Astrocyte (in vitro differentiated cells and primary cell): ENCODE results near the gene AGT. TPM values are rescaled to one million over a fixed set of nuclear protein-coding genes. Genes with fewer than 3 reads are reported as not detected.

Experiments
- DNase-seq: peaks from one replicate; pipeline ENCODE4 v3.0.0-alpha.2; 2010; ENCODE audit warnings: low read depth
- FAIRE-seq: peaks from 2 replicates; lab custom pipeline; 2011; peaks lifted over from hg19 to GRCh38; lab: Jason Lieb, UNC
- H2AFZ ChIP-seq: 2 replicates; pipeline ENCODE4 v1.6.0; 2012; ENCODE audit warnings: low read depth, low read length, inconsistent platforms
- H3K27ac ChIP-seq: 2 replicates; pipeline ENCODE4 v1.5.1; 2011; ENCODE audit warnings: low read depth, low read length, inconsistent platforms
- H3K27me3 ChIP-seq: 2 replicates; pipeline ENCODE4 v1.6.0; 2011; ENCODE audit warnings: low read length, inconsistent platforms; ENCODE audit not compliant: insufficient read depth
- H3K36me3 ChIP-seq: 2 replicates; pipeline ENCODE4 v1.5.1; 2011; ENCODE audit warnings: low read length, inconsistent platforms; ENCODE audit not compliant: insufficient read depth
- H3K4me1 ChIP-seq: 2 replicates; pipeline ENCODE4 v1.5.1; 2011; ENCODE audit warnings: low read length, inconsistent platforms; ENCODE audit not compliant: insufficient read depth
- H3K4me2 ChIP-seq: 2 replicates; pipeline ENCODE4 v1.6.0; 2012; ENCODE audit warnings: low read length, inconsistent platforms
- H3K4me3 ChIP-seq: 2 replicates; pipeline ENCODE4 v1.5.1; 2011; ENCODE audit warnings: low read depth, mild to moderate bottlenecking, low read length, inconsistent platforms; ENCODE audit not compliant: insufficient read depth
- H3K79me2 ChIP-seq: 2 replicates; pipeline ENCODE4 v1.6.0; 2012; ENCODE audit warnings: mild to moderate bottlenecking, low read length, inconsistent platforms; ENCODE audit not compliant: insufficient read depth
- H3K9ac ChIP-seq: 2 replicates; pipeline ENCODE4 v1.6.0; 2012; ENCODE audit warnings: mild to moderate bottlenecking, low read length, inconsistent platforms
- H3K9me3 ChIP-seq: 2 replicates; pipeline ENCODE4 v1.5.1; 2012; ENCODE audit warnings: low read depth, mild to moderate bottlenecking, low read length, inconsistent platforms; ENCODE audit not compliant: insufficient read depth
- H4K20me1 ChIP-seq: 2 replicates; pipeline ENCODE4 v1.6.0; 2012; ENCODE audit warnings: low read length, inconsistent platforms; ENCODE audit not compliant: insufficient read depth
- H3K27ac Mint-ChIP-seq: one replicate; pipeline ENCODE4 v1.8.0; 2021; ENCODE audit warnings: mild to moderate bottlenecking, mixed read lengths; ENCODE audit not compliant: unreplicated experiment
- H3K27me3 Mint-ChIP-seq: one replicate; pipeline ENCODE4 v1.8.0; 2021; ENCODE audit warnings: low read depth, mixed read lengths; ENCODE audit not compliant: unreplicated experiment
- H3K36me3 Mint-ChIP-seq: one replicate; pipeline ENCODE4 v1.8.0; 2021; ENCODE audit warnings: low read depth, mixed read lengths; ENCODE audit not compliant: unreplicated experiment
- H3K4me1 Mint-ChIP-seq: one replicate; pipeline ENCODE4 v1.8.0; 2021; ENCODE audit warnings: low read depth, mixed read lengths; ENCODE audit not compliant: unreplicated experiment
- H3K4me3 Mint-ChIP-seq: one replicate; pipeline ENCODE4 v1.8.0; 2021; ENCODE audit warnings: mild to moderate bottlenecking, moderate library complexity, mixed read lengths; ENCODE audit not compliant: unreplicated experiment
- H3K9me3 Mint-ChIP-seq: one replicate; pipeline ENCODE4 v1.8.0; 2021; ENCODE audit warnings: mild to moderate bottlenecking, mixed read lengths; ENCODE audit not compliant: unreplicated experiment
- CTCF ChIP-seq: IDR thresholded peaks from 2 replicates; pipeline ENCODE4 v1.5.1; 2011; ENCODE audit warnings: low read depth, mild to moderate bottlenecking, inconsistent platforms, low read length, moderate library complexity; ENCODE audit not compliant: insufficient read depth
- EZH2 ChIP-seq: IDR thresholded peaks from 2 replicates; pipeline ENCODE4 v1.6.1; 2012; ENCODE audit warnings: mild to moderate bottlenecking, low read length, inconsistent platforms; ENCODE audit not compliant: insufficient read depth
- total RNA-seq: library from RNA; stranded (reverse); gene quantifications from 2 replicates; pipeline ENCODE4 v1.2.1, GENCODE V29; 2021

The AGT gene
- total RNA-seq, 1 donor from 2014 or later, result 1.2 TPM

GRCh38 chr1:230705289-230706019, 8.5 kb downstream of the AGT start:
- TF ChIP-seq CTCF (no peak), EZH2 (no peak)
- DNase-seq, result no peak
- no peaks in the 10 kb centered on the region for H3K36me3 ChIP-seq
- H3K4me2 ChIP-seq, result no peak overlapping the region
- H3K4me3 Mint-ChIP-seq, result no peak overlapping the region
- H3K27ac ChIP-seq, result no peak overlapping the region
- H3K36me3 Mint-ChIP-seq, result peaks cover 2% of the 10 kb centered on the region
- no peak overlapping the region for H3K27ac Mint-ChIP-seq
- H3K9me3 ChIP-seq, result no peaks in the 10 kb centered on the region
- no peaks in the 10 kb centered on the region for H3K4me1 ChIP-seq
- H3K4me3 ChIP-seq, result no peak overlapping the region
- peaks cover 5% of the 10 kb centered on the region for H3K27me3 ChIP-seq
- no peak overlapping the region for H3K9ac ChIP-seq
- no peaks in the 10 kb centered on the region for H3K4me1 Mint-ChIP-seq
- H2AFZ ChIP-seq, result no peak overlapping the region
- no peaks in the 10 kb centered on the region for H3K79me2 ChIP-seq
- peaks cover 2% of the 10 kb centered on the region for H3K9me3 Mint-ChIP-seq
- H4K20me1 ChIP-seq, result no peaks in the 10 kb centered on the region
- FAIRE-seq, result no peak
- peaks cover 30% of the 10 kb centered on the region for H3K27me3 Mint-ChIP-seq

GRCh38 chr1:230704830-230705229, 9.1 kb downstream of the AGT start:
- H3K4me1 Mint-ChIP-seq, result no peaks in the 10 kb centered on the region
- FAIRE-seq, result no peak

More at GRCh38 chr1:230704830-230705229, 9.1 kb downstream of the AGT start:
- Histone ChIP-seq H3K9ac (no peak overlapping the region), H2AFZ (no peak overlapping the region), H3K9me3 (no peaks in the 10 kb centered on the region), H3K4me3 (no peak overlapping the region), H3K36me3 (no peaks in the 10 kb centered on the region), H3K79me2 (no peaks in the 10 kb centered on the region), H3K4me2 (no peak overlapping the region), H4K20me1 (no peaks in the 10 kb centered on the region), H3K27ac (no peak overlapping the region), H3K4me1 (no peaks in the 10 kb centered on the region), H3K27me3 (peaks cover 8% of the 10 kb centered on the region)
- no peak for DNase-seq
- Mint-ChIP-seq H3K27ac (no peak overlapping the region), H3K9me3 (peaks cover 2% of the 10 kb centered on the region), H3K36me3 (peaks cover 2% of the 10 kb centered on the region), H3K4me3 (no peak overlapping the region), H3K27me3 (peaks cover 30% of the 10 kb centered on the region)
- no peak for TF ChIP-seq CTCF
- TF ChIP-seq EZH2, result no peak
